Psoas muscle (tissue), 8 donors: ENCODE results near the gene CDH1. TPM values are rescaled to one million over a fixed set of nuclear protein-coding genes. Genes with fewer than 3 reads are reported as not detected.

ENCODE experiments used
- ATAC-seq, 4 donors: fragments of 200-7000 bp; cut with Tn5 transposase; one replicate each; pipeline ENCODE4 v1.9.1; 2020; ENCODE audit warnings: moderate library complexity in 3 of 4, mild to moderate bottlenecking in 2 of 4
- DNase-seq, 2 donors: peaks; one replicate each; pipeline ENCODE4 v3.0.0-alpha.2; 2020
- H3K27ac ChIP-seq: fragments of 200-600 bp; one replicate; pipeline ENCODE4 v1.8.0; 2022
- H3K27me3 ChIP-seq, 3 donors: fragments of 200-600 bp in 1 of 3; one replicate each; pipeline versions ENCODE4 v1.6.1 to v1.8.0; 2013 to 2022; ENCODE audit warnings: low read length in 2 of 3, mild to moderate bottlenecking in 2 of 3, moderate library complexity in 1 of 3; ENCODE audit not compliant: insufficient read depth in 3 of 3
- H3K36me3 ChIP-seq, 2 donors: fragments of 200-600 bp in 1 of 2; one replicate each; pipeline versions ENCODE4 v1.6.1 to v1.8.0; 2013 to 2022; ENCODE audit warnings: low read depth in 1 of 2, mild to moderate bottlenecking in 1 of 2, moderate library complexity in 1 of 2; ENCODE audit not compliant: insufficient read depth in 1 of 2
- H3K4me1 ChIP-seq: fragments of 200-600 bp; one replicate; pipeline ENCODE4 v1.8.0; 2022
- H3K4me3 ChIP-seq: fragments of 200-600 bp; one replicate; pipeline ENCODE4 v1.8.0; 2022; ENCODE audit warnings: mild to moderate bottlenecking
- H3K9me3 ChIP-seq: fragments of 200-600 bp; one replicate; pipeline ENCODE4 v1.8.0; 2022
- CTCF ChIP-seq: fragments of 200-600 bp; IDR thresholded peaks from one replicate; pipeline ENCODE4 v1.8.0; 2022; ENCODE audit warnings: antibody characterized with exemption
- whole genome bisulfite sequencing, 3 donors: extraction: QIAGEN DNeasy Blood & Tissue Kit; methylation state at CpG; one replicate each; pipeline versions ENCODE4 v1.1.6 to v1.1.7; 2013; 5-methylcytosine and 5-hydroxymethylcytosine counted together
- intact Hi-C, 2 donors: fragments of 100-400 bp; cut with DNase I; formaldehyde crosslinking; loops; one replicate each; pipeline versions ENCODE4 v1.11.0 to v1.14.2; 2022
- polyA plus RNA-seq, 3 donors: library from polyadenylated mRNA; stranded (reverse); fragments of 200-250 nt; gene quantifications; one replicate each; pipeline ENCODE4 v1.2.3, GENCODE V29; 2013
- total RNA-seq, 4 donors: library from RNA; stranded (reverse); fragmentation: NEBNext Ultra II Directional in 2 of 4; extraction: Animal tissue kit (Norgen Biotek cat#: 25700) in 2 of 4; gene quantifications; one replicate each; pipeline versions ENCODE4 v1.2.1 to v1.2.4, GENCODE V29; 2021 to 2023
- donor health status: healthy with polysubstance abuse.
- donor health status: DM: no; HTN: no; CAD: no; lungs with moderate emphysema.
- donor health status: Bipolar disorder and iron deficiency.
- donor health status: healthy.
- donor health status: DM: yes; HTN: yes; CAD: no.
- donor health status: DM: no; HTN: no; CAD: no.
- donor health status: DM: no; HTN: no; CAD: no.
- donor health status: DM: yes; HTN: yes; CAD: no.

The CDH1 gene
- total and polyA plus RNA-seq, 7 donors, result 0.04 to 0.63 (median 0.09) TPM; not detected in 2

GRCh38 chr16:68843482-68844210 is 106.6 kb downstream of the CDH1 start, which contains the start of gene TANGO6:
Gene TANGO6, plus strand, starts transcription at chr16:68843531. Its CDS starts 87 bp downstream, at chr16:68843618.
- no peaks in the 10 kb centered on the region for H3K36me3 ChIP-seq
- DNase-seq, result peak; percentile 90 to 94
- H3K9me3 ChIP-seq, result no peaks in the 10 kb centered on the region
- H3K27ac ChIP-seq, result peak within 1 kb of the TSS; percentile 95
- peak; percentile 13 for TF ChIP-seq CTCF
- intact Hi-C loops, result loop anchor here (2.0 to 10.0 kb wide), 3 partner anchors 284 to 319 kb away; no protein-coding TSS in a partner anchor
- ATAC-seq, result peak; percentile 98 to 100 (median 99)
- 0 to 1% (median 1%) methylated on average over 51 to 55 of the region's 55 CpGs for WGBS, 3 donors
- peak within 1 kb of the TSS; percentile 99 for H3K4me3 ChIP-seq
- no peaks in the 10 kb centered on the region for H3K27me3 ChIP-seq
- H3K4me1 ChIP-seq, result peaks cover 7% of the 10 kb centered on the region

GRCh38 chr16:68844211-68844564 is 107.1 kb downstream of the CDH1 start:
- intact Hi-C loops, result loop anchor here (2.0 to 10.0 kb wide), 3 partner anchors 283 to 319 kb away; no protein-coding TSS in a partner anchor

GRCh38 chr16:68848786-68849185 is 111.7 kb downstream of the CDH1 start:
- ATAC-seq, result no peak
- no peak overlapping the region for H3K4me3 ChIP-seq
- DNase-seq, result no peak
- H3K4me1 ChIP-seq, result peaks cover 10% of the 10 kb centered on the region
- no peak for TF ChIP-seq CTCF
- intact Hi-C loops, result loop anchor here in 1 of 2 donors (10.0 kb wide), 1 partner anchor 324 kb away; no protein-coding TSS in a partner anchor
- H3K9me3 ChIP-seq, result no peaks in the 10 kb centered on the region
- no peaks in the 10 kb centered on the region for H3K36me3 ChIP-seq
- 75 to 87% (median 86%) methylated on average over 9 of the region's 9 CpGs for WGBS, 3 donors
- no peaks in the 10 kb centered on the region for H3K27me3 ChIP-seq
- no peak overlapping the region for H3K27ac ChIP-seq

More at GRCh38 chr16:68844211-68844564, 107.1 kb downstream of the CDH1 start:
- TF ChIP-seq CTCF, result no peak
- peak in 2 of 4 donors; percentile 27 to 38 for ATAC-seq
- no peaks in the 10 kb centered on the region for H3K27me3 ChIP-seq
- H3K4me1 ChIP-seq, result peaks cover 7% of the 10 kb centered on the region
- peak overlapping the region; percentile 99 for H3K4me3 ChIP-seq
- H3K27ac ChIP-seq, result peak overlapping the region; percentile 95
- no peak for DNase-seq
- H3K9me3 ChIP-seq, result no peaks in the 10 kb centered on the region
- H3K36me3 ChIP-seq, result no peaks in the 10 kb centered on the region
- WGBS, 3 donors, result 8 to 15% (median 8%) methylated on average over 6 of the region's 6 CpGs

GRCh38 chr16:68850481-68850880 is 113.4 kb downstream of the CDH1 start:
- H3K4me1 ChIP-seq, result peaks cover 5% of the 10 kb centered on the region
- no peaks in the 10 kb centered on the region for H3K27me3 ChIP-seq
- TF ChIP-seq CTCF, result no peak
- no peak overlapping the region for H3K27ac ChIP-seq
- DNase-seq, result no peak
- 82 to 88% (median 84%) methylated on average over 2 of the region's 2 CpGs for WGBS, 3 donors
- no peaks in the 10 kb centered on the region for H3K9me3 ChIP-seq
- H3K36me3 ChIP-seq, result no peaks in the 10 kb centered on the region
- H3K4me3 ChIP-seq, result no peak overlapping the region
- ATAC-seq, result no peak
- intact Hi-C loops, result no loop called here
